ENCODE results near the gene U2AF2. TPM values are rescaled to one million over a fixed set of nuclear protein-coding genes. Genes with fewer than 3 reads are reported as not detected.

The U2AF2 gene
- total and polyA plus RNA-seq, 9 of the 15 experiments (the other 6 are each of a cell fraction or from before 2014, with no cell fraction given): 3.0 to 331 (median 157) TPM

DNA sequence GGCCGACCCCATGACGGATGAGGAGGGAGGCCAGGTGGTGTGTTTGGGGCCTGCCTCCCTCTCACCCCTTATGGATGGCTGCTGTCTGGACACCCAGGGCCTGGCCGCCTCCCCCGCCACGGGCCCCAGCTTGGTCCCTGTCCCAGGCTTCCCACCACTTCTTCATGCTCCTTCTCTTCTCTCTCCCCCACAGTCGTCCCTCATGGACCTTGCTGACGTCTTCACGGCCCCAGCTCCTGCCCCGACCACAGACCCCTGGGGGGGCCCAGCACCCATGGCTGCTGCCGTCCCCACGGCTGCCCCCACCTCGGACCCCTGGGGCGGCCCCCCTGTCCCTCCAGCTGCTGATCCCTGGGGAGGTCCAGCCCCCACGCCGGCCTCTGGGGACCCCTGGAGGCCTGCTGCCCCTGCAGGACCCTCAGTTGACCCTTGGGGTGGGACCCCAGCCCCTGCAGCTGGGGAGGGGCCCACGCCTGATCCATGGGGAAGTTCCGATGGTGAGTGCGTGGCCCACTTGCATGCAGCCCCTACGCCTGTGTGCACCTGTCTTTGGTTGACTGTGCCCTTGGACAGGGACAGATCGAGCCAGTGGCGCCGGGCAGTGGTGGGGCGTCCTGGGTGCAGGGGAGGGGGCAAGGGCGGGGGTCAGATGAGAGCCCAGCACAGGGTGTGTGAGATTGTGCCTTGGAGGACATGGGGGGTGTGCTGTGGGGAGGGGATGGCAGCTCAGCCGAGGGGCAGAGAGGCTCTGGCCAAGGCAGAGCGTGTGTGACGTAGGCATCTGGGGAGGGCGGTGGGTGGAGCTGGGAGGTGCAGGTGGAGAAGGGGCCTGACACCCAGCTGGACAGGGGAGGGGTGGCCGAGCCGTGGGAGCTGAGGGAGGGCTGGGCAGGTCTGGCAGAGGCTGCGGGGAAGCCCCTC lies 37.0 kb downstream of the U2AF2 start:
- BruUV-seq (replicated peaks): no TSS peak
- Histone ChIP-seq H3K4me1 (replicated peaks in 1 of 2; ENCODE audit: control insufficient read depth in 2 of 2, insufficient read depth in 2 of 2, low read length in 2 of 2) (peaks cover 0 to 49% of the 10 kb centered on the region in 2 experiments; a peak in 3 of 5 replicates), H3K36me3 (ENCODE audit: control insufficient read depth, insufficient read depth, low read length) (peaks cover 92% of the 10 kb centered on the region; the same call in 2 of the 3 replicates), H3K4me3 (no peak overlapping the region), H3K9me1 (ENCODE audit: control insufficient read depth, insufficient read depth, low read length) (no peaks in the 10 kb centered on the region), H3K9me3 (replicated peaks; ENCODE audit: control insufficient read depth, insufficient read depth, low read depth, low read length) (no peaks in the 10 kb centered on the region), H3K27me3 (ENCODE audit: control insufficient read depth in 2 of 2, insufficient read depth in 2 of 2, low read length in 2 of 2) (no peaks in the 10 kb centered on the region), H3K27ac (ENCODE audit: extremely low read depth, low read depth, low read length) (no peak overlapping the region), H3K4me2 (ENCODE audit: insufficient read depth, low read length) (no peak overlapping the region), H4K20me1 (replicated peaks; ENCODE audit: control insufficient read depth, insufficient read depth, low read length) (peaks cover 20% of the 10 kb centered on the region), H3K9ac (ENCODE audit: insufficient read depth in 1 of 2, low read depth in 2 of 2, low read length in 2 of 2) (no peak overlapping the region; a peak in 1 of 4 replicates), H2AFZ (ENCODE audit: low read depth, low read length) (no peak overlapping the region), H3K79me2 (ENCODE audit: control insufficient read depth, insufficient read depth, low read length) (no peaks in the 10 kb centered on the region)
- in situ Hi-C loops (cut with MboI): no loop called here
- FAIRE-seq (no peak), ATAC-seq (no peak), DNase-seq (ENCODE audit: extremely low read depth in 1 of 4, low spot score in 3 of 4) (no peak)
- ChIA-PET CTCF (ENCODE audit: low intra/inter-chr PET ratio) (no interaction called here), POLR2A (interaction anchor here (0.7 to 1.2 kb wide), 2 partner anchors 11 to 55 kb away, joined by 3 to 5 read pairs; no protein-coding TSS in a partner anchor)
- intact Hi-C loops (cut with micrococcal nuclease): no loop called here
- peak; percentile 54 for TF ChIP-seq POLR2G (IDR thresholded peaks at IDR 0.05; ENCODE audit: low read depth, low read length)
- no peak for TF ChIP-seq DIDO1 (tag; IDR thresholded peaks at IDR 0.05; ENCODE audit: low read depth)
- TF ChIP-seq, protein P1, sequence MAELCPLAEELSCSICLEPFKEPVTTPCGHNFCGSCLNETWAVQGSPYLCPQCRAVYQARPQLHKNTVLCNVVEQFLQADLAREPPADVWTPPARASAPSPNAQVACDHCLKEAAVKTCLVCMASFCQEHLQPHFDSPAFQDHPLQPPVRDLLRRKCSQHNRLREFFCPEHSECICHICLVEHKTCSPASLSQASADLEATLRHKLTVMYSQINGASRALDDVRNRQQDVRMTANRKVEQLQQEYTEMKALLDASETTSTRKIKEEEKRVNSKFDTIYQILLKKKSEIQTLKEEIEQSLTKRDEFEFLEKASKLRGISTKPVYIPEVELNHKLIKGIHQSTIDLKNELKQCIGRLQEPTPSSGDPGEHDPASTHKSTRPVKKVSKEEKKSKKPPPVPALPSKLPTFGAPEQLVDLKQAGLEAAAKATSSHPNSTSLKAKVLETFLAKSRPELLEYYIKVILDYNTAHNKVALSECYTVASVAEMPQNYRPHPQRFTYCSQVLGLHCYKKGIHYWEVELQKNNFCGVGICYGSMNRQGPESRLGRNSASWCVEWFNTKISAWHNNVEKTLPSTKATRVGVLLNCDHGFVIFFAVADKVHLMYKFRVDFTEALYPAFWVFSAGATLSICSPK (IDR thresholded peaks at IDR 0.05; ENCODE audit: borderline replicate concordance): no peak
- TF ChIP-seq PCBP1 (IDR thresholded peaks at IDR 0.05; ENCODE audit: low read depth, low read length, poor library complexity, severe bottlenecking): peak; percentile 24
- TF ChIP-seq RBFOX2 (IDR thresholded peaks at IDR 0.05; ENCODE audit: low read depth, low read length): peak; percentile 14; the same call in 1 of the 2 replicates
- 92% methylated on average over 24 of the region's 31 CpGs for WGBS (ENCODE audit: insufficient coverage, low coverage, missing lambda C conversion rate)

All from K562 (cell line).